Esophagus squamous epithelium (tissue), 4 donors: Measurements from ENCODE around the gene COMMD3.

Source experiments
- CTCF ChIP-seq, 6 experiments: fragments of 450-650 bp in 4 of 6; fragments of 200-600 bp in 2 of 6; sonication (generic) in 2 of 6; IDR thresholded peaks; one replicate each; pipeline ENCODE4 v1.5.1; 2016 to 2019; ENCODE audit warnings: antibody characterized with exemption in 6 of 6, mild to moderate bottlenecking in 4 of 6, moderate library complexity in 4 of 6
- POLR2A ChIP-seq, 4 donors: fragments of 450-650 bp; IDR thresholded peaks; one replicate each; pipeline ENCODE4 v1.6.1; 2017; ENCODE audit warnings: antibody characterized with exemption in 4 of 4, mild to moderate bottlenecking in 4 of 4, moderate library complexity in 3 of 4

- TF ChIP-seq CTCF (IDR thresholded peaks at IDR 0.05): no peak
- TF ChIP-seq POLR2A (IDR thresholded peaks at IDR 0.05): no peak
These were observed 40.2 kb downstream of the COMMD3 start for GRCh38 chr10:22356324-22356873.
